GM18951 (cell line): Measurements from ENCODE around the gene TALDO1.

ENCODE experiments used
- POLR2A ChIP-seq: IDR thresholded peaks from 4 replicates; pipeline ENCODE4 v1.6.1; 2011; ENCODE audit warnings: mild to moderate bottlenecking; ENCODE audit not compliant: insufficient read length, insufficient read depth; ENCODE audit errors: extremely low read depth
- in situ Hi-C: fragments of 300-500 bp; cut with MboI; formaldehyde crosslinking; loops from one replicate; pipeline ENCODE4 v1.12.0; 2022; ENCODE audit warnings: low sequenced_read_pairs, mixed read lengths, inconsistent platforms; ENCODE audit not compliant: unreplicated experiment

The TALDO1 gene

DNA sequence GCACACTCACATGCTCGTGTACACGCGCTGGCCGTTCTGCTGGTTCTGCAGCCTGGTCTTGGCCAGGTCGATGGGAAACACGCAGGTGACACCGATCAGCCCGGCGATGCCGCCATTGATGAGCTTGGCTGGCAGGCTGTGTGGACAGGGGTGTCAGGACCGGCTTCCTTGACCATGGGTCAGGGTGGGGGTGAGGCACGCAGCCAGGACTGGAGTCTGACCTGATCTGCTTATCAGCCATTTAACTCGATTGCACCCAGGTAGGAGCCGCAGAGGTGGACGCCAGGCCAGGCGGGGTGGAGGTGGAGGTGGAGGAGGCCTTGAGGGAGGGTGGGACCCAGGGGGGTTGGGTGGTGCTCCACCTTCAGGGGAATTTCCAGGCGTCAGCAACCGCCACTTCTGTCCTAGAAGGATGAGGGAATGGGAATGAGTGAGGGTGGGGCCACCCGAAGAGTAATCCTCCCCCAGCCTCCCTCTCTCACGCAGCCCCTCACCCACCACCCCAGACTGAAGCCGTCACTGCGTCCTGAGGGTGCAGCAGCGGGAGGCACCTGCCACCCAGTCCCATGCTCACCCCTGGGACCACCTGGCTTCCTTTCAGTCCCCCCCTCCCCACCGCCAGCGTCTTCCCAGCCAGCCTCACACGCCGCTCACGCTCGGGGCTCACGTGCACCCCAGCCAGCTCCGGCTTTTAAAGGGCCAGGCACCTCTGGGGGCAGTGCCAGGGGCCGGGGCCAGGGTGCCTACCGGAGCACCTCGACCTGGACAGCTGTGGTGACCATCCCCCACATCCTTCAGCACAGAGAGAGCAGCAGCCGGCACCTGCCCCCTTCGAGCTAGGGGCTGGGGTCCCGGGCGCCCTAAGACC, 47.7 kb downstream of the TALDO1 start:
- TF ChIP-seq POLR2A, result no peak

DNA sequence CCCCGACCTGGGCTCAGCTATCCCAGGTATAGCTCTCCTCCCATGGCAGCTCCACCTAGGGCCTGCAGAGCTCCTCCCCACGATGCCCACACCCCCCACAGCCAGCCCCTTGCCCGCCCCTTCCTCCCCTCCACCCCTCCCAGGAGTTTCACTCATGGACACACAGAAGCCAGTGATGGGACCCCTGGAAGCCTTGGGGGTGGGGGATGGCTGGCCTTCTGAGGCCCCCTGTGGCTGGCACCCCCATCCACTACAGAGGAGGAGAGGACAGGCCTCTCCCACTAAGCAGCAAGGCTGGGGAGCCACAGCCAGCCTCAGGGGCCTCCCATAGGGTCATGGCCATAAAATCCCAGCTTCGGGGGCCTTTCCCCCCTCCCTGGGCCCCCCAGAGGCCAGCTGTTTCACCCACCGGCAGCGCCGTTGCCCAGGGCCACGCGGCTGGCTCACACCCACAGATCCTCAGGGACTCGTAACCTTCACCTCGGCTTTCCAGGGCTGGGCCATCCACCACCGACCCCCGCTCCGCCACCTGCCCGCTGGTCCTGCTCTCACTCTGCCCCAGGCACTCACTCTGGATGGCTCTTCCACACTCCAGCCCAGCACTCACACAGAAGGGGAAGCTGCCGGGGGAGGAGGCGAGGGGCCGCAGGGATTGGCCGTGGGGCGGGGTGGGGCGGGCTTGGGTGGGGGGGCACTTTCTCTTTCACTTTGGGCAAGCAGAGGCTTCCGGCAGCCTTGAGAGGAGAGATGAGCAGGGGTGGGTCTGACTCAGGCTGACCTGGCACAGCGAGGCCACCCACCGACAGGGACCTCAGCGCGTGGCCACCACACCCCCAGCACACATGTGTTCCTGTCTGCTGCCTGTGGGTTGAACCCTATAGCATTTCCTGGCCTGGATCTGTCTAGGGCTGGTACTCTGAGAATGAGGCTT, 48.6 kb downstream of the TALDO1 start:
- TF ChIP-seq POLR2A, result peak; percentile 68
- in situ Hi-C loops, result no loop called here

More for the DNA sequence above, 47.7 kb downstream of the TALDO1 start:
- in situ Hi-C loops, result no loop called here

DNA sequence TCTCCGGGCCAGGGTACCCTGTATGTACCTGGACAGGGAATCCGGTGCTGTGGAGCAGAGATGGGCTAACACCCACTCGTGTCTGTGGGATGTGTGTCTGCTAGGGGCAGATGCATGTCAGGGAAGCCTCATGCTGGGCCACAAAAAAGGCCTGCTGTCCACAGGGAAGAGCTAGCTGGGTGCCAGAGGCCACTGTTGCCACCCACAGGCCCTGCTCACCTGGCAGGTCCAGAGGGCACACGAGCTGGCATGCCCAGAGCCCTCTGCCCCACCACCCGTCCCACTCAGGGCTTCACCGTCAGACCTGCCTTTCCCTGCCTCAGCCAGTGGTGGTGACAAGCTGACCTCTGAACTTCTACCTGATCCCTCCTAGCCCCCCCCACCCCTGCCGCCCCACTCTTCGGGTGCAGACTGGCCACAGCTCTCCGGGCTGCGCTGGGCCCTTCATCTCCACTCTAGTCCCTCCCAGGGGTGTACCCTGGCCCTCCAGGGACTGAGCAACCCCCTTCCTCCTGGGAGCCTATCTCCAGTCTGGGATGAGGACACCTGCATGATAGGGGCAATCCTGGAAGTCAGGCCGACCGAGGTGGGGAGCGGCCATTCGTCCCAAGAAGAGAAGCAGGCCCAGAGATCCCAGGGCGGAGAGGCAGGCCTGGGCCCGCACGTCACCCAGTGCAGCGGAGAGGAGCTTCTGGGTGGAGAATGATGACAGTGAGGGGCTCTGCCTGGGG, 49.5 kb downstream of the TALDO1 start:
- TF ChIP-seq POLR2A, result no peak

GRCh38 chr11:797296-798092, 50.2 kb downstream of the TALDO1 start:
- TF ChIP-seq POLR2A, result no peak
- in situ Hi-C loops, result no loop called here

More for the DNA sequence above, 49.5 kb downstream of the TALDO1 start:
- in situ Hi-C loops, result no loop called here

GRCh38 chr11:798093-798713, 50.9 kb downstream of the TALDO1 start, which contains the start of gene SLC25A22:
Gene SLC25A22, minus strand, starts transcription at chr11:798281. Its CDS starts 3,275 bp downstream, at chr11:795006.
- TF ChIP-seq POLR2A, result peak; percentile 77
- in situ Hi-C loops, result no loop called here

GRCh38 chr11:799641-800316, 52.5 kb downstream of the TALDO1 start:
- TF ChIP-seq POLR2A, result no peak
- in situ Hi-C loops, result no loop called here

GRCh38 chr11:800473-800872, 53.2 kb downstream of the TALDO1 start:
- TF ChIP-seq POLR2A, result no peak
- in situ Hi-C loops, result no loop called here

DNA sequence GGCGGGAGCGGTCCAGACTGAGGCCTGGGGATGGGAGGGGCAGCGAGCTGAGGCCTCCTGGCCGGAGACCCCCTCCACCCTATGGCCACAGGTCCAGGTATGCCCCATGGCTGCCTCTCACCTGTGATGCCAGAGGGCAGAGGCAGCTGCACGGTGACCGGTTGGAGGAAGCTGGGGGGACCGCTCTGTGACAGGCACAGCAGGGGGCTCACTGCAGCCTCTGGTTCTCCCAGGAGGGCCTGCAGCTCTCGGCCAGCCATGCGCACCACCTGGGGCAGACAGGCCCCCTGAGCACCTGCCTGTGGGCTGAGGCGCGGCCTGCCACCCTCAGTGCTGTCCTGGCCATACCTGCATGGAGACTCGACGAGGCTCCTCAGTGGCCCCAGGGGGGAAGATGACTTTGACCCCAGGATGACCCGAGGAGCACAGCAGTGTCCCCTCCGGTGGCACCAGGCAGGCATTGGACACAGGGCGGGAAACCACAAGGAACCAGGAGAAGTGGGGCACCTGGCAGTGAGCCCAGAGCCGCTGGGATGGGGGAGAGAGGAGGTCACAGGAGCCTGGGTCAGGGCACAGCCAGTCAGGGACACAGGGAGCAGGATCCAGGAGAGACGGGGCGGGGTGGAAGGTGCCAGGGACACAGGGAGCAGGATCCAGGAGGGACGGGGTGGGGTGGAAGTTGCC, 54.0 kb downstream of the TALDO1 start:
- in situ Hi-C loops, result no loop called here
- TF ChIP-seq POLR2A, result no peak

GRCh38 chr11:802018-802617, 54.9 kb downstream of the TALDO1 start:
- in situ Hi-C loops, result no loop called here

DNA sequence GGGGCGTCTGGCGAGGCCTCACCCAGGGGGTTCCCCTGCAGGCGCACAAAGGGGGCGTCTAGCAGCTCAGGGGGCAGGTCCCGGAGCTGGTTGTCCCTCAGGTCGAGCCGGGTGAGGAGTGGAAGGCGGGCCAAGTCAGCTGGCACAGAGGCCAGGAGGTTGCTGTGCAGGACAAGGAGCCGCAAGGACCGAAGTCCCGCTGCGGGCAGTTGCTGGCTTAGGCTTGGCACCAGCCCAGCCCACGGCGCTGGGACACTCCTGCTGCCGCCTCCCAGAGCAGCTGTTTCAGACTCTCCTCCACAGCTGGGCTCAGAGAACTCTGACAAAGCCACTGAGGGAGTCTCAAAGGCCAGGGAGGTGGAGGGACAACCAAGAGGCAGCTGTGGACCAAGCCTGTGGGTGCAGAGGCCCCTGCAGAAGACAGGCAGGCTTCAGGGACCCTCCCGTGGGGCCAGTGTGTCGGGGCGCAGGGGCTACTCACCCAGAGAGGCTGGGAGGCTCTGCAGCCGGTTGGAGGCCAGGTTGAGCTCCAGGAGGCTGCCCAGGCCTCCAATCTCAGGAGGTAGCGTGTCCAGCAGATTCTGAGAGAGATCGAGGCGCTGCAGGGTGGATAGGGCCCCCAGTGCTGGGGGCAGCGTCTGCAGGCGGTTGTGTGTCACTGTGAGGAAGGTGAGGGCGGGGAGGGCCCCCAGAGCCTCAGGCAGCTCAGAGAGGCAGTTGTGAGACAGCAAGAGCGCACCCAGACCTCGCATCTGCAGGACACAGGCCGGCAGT, 55.6 kb downstream of the TALDO1 start:
- in situ Hi-C loops, result no loop called here

More at GRCh38 chr11:802018-802617, 54.9 kb downstream of the TALDO1 start:
- TF ChIP-seq POLR2A, result no peak

More for the DNA sequence above, 55.6 kb downstream of the TALDO1 start:
- no peak for TF ChIP-seq POLR2A
